KBM-7 (cell line): ENCODE results near the gene CACNA1C.

ENCODE experiments used
- DNase-seq: peaks from one replicate; pipeline ENCODE4 v3.0.0-alpha.2; 2015
- in situ Hi-C: fragments of 300-500 bp; cut with MboI; formaldehyde crosslinking; loops from 2 replicates; pipeline ENCODE4 v1.14.3; 2020; ENCODE audit warnings: low sequenced_read_pairs, low pct_unique_long_range_greater_than_20kb, mixed read lengths

Gene CACNA1C

DNA sequence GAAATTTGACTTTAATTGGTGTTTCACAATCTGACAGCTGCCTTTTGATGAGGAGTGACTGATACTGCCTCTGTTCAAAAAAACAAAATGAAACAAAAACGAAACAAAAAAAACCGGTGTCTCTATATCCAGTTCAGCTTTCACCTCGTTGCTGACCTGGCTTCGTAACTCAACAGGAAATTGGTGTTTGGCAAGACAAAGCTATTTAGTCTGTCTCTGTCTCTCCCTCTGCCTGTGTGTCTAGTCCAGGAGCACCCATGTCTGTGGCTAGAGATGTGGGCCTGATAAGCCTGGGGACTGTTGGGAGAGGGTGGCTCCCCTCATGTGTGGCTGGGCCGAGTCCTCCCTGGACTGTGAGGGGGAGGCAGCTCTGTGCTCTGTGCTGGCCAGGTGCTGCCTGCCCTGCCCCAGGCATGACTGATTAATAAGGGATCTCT, 11.3 kb downstream of the CACNA1C start:
- peak; percentile 56 for DNase-seq
- in situ Hi-C loops = loop anchor here (25.0 kb wide), 1 partner anchor 523 kb away; no protein-coding TSS in a partner anchor

DNA sequence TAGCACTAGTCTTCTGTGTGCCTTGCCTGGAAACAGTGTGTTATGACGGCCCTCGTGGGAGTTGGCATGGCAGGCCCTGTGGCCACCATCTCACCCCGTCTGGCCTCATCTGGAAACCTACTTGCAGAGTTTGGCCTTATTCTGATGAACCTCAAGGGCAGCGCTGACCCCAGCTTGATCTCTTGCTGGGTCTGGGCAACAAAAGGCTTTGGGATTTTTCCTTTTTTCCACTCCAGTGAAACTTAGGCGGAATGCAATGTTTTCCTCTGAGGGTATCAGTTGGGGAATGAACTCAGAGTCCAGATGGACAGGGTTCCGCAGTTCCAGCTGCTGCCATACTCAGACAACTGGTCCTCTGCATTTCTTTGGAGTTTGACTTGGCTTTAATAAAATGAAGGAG, 15.9 kb downstream of the CACNA1C start:
- DNase-seq = no peak
- in situ Hi-C loops = loop anchor here (25.0 kb wide), 1 partner anchor 519 kb away; no protein-coding TSS in a partner anchor

DNA sequence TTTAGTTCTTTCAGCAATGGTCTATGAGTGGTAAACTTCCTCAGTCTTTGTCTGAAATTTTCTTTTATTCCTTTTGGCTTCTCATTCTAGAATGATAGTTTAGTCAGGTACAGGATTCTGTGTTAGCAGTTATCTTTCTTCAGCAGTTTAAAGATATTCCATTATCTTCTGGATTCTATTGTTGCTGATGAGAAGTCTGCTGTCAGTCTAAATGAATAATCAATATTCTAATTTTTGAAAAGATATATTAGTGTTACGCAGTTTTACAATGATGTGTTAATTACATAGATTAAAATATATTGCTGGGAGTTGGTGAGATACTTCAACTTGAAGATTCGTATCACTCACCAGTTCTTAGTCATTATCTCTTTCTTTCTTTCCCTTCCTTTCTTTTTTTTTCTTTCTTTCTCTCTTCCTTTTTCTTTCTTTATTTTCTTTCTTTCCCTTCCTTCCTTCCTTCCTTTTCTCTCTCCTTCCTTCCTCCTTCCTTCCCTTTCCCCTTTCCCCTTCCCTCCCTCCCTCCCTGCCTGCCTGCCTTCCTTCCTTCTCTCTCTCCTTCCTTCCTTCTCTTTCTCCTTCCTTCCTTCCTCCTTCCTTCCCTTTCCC, 17.8 kb downstream of the CACNA1C start:
- in situ Hi-C loops = loop anchor here (25.0 kb wide), 1 partner anchor 517 kb away; no protein-coding TSS in a partner anchor

GRCh38 chr12:2074792-2075191, 22.0 kb downstream of the CACNA1C start:
- no peak for DNase-seq
- in situ Hi-C loops = loop anchor here (25.0 kb wide), 2 partner anchors 113 to 513 kb away; no protein-coding TSS in a partner anchor

More for the DNA sequence above, 17.8 kb downstream of the CACNA1C start:
- DNase-seq = no peak

- in situ Hi-C loops = loop anchor here (25.0 kb wide), 1 partner anchor 112 kb away; no protein-coding TSS in a partner anchor
- no peak for DNase-seq
Observed at GRCh38 chr12:2075508-2076195, 22.9 kb downstream of the CACNA1C start.

DNA sequence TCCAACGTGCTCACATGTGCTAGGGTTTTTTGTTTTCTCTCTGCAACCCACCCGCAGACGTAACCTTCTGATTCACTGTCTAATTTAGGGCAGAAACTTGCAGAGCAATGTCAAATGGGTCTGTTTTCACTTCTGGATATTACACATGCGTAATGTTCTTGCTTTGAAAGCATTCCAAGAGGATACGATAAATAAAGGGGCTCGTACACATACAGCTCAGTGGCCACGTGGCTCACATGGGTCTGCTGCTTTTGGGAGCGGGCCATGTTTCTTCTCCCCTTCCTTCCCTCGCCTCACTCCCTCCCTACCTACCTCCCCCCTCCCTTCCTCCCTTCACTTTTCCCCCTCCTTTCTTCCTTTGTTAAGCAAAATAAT, 23.4 kb downstream of the CACNA1C start:
- DNase-seq = no peak
- in situ Hi-C loops = loop anchor here (25.0 kb wide), 1 partner anchor 111 kb away; no protein-coding TSS in a partner anchor

DNA sequence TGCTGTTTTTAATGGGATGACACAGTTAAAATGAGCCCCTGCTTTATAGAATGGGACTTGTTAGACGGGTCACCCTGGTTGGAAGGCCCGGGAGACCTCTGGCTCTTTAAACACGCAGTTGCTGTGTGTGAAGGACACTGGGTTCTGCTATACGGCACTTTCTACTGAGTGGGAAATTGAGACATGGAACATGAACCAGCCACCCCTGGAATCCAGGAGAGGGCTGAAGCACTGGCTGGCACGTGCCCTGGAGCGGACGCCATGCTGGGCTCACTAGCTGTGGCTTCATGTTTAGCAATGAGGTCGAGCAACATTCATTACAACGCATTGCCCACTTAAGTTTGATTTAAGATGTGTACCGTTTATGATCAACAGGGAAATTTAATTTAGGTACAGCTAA, 23.9 kb downstream of the CACNA1C start:
- in situ Hi-C loops = loop anchor here (25.0 kb wide), 1 partner anchor 111 kb away; no protein-coding TSS in a partner anchor
- no peak for DNase-seq

- no peak for DNase-seq
- in situ Hi-C loops = loop anchor here (25.0 kb wide), 1 partner anchor 107 kb away; no protein-coding TSS in a partner anchor
Observed at GRCh38 chr12:2080604-2081003, 27.8 kb downstream of the CACNA1C start.

DNA sequence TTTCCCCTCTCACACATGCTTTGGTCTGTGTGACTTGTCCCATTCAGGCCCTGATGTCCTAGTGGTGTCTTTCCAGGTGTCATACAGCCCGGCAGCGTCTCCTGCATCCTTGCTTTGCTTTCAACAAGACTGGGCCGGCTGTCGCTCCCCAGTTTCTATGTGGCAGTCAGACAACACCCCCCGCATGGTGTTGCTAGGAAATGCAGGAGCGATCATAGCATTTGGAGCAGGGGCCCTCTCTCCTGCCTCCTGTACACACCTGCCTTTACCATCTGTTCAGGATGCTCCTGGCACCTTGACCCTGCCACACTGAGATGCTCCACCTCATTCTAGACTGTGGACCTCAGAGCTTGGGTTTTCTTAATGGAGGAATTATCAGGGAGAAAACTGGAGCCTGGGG, 29.5 kb downstream of the CACNA1C start:
- in situ Hi-C loops = loop anchor here (25.0 kb wide), 1 partner anchor 105 kb away; no protein-coding TSS in a partner anchor
- no peak for DNase-seq

GRCh38 chr12:2083008-2083407, 30.2 kb downstream of the CACNA1C start:
- in situ Hi-C loops = loop anchor here (25.0 kb wide), 1 partner anchor 104 kb away; no protein-coding TSS in a partner anchor
- DNase-seq = no peak

DNA sequence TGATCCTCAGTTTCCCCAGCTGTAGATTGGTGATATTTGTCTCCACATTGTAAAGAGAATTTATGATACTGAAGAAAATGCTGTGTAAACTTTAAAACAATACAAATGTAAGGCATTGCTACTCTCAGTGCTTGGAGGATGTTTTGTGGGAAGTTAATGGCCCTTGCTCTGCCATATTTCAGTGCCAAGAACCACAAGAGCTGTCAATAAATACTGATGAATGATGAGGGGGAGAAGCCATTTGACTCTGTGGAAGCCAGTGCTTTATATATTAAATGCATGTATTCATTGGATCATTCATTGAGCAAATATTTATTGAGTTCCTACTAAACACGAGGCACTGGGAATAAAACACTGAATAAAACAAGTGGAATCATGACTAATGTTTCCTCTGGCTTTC, 30.8 kb downstream of the CACNA1C start:
- in situ Hi-C loops = loop anchor here (25.0 kb wide), 1 partner anchor 104 kb away; no protein-coding TSS in a partner anchor
- no peak for DNase-seq

DNA sequence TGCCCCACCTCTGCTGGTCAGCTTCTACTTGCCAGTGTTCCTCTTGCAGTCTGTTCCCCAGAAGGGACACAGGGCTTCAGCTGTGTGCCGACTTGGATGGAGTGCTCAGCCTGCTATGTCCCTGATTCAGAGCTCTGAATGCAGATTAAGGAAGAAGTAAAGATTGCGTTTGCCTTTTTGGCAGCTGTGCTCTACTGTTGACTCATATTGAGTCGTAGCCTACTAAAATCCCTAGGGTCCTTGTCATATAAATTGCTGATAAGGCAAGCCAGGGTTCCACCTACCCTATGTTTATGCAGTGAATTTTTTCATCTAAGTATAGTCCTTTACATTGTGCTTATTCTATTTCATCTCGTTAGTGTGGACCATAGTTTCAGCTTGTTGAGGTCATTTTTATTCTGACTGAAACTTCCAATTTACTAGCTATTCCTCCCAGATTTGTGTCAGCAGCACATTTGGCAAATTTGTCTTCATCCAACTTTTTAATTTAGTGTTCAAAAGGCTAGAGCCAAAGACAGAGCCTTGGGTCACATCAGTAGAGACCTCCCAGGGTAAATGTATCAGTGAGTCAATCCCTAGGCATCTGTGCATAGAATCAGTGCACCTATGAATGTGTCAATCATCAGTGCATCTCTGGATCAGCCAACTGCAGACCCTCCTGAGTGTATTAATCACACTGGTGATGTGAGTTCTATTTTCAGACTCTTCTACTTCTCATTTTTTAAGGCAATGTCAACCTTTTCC, 31.9 kb downstream of the CACNA1C start:
- no peak for DNase-seq
- in situ Hi-C loops = loop anchor here (25.0 kb wide), 1 partner anchor 103 kb away; no protein-coding TSS in a partner anchor

DNA sequence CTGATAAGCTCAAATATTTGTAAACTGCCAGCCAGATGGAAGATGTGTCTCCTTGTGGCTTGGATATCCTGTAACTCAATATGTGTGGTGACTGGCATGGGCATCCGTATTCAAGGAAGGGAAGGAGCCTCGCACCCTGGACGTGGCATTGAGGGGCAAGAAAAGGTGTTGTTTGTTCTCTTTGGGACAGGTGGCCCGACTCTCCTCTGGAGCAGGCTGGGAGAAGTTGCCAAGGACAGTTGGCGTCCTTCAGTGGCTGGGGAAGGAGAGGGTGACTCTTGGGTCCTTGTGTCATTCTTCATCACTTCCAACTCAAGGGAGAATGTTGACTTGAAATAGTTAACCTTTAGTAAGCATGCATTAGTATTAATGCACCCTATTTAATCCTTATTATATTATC, 39.6 kb downstream of the CACNA1C start:
- no peak for DNase-seq
- in situ Hi-C loops = loop anchor here (25.0 kb wide), 1 partner anchor 95 kb away; no protein-coding TSS in a partner anchor

GRCh38 chr12:2092890-2093289, 40.1 kb downstream of the CACNA1C start:
- in situ Hi-C loops = loop anchor here (25.0 kb wide), 1 partner anchor 94 kb away; no protein-coding TSS in a partner anchor
- no peak for DNase-seq

GRCh38 chr12:2094597-2094996, 41.8 kb downstream of the CACNA1C start:
- peak; percentile 15 for DNase-seq
- in situ Hi-C loops = loop anchor here (25.0 kb wide), 1 partner anchor 93 kb away; no protein-coding TSS in a partner anchor

DNA sequence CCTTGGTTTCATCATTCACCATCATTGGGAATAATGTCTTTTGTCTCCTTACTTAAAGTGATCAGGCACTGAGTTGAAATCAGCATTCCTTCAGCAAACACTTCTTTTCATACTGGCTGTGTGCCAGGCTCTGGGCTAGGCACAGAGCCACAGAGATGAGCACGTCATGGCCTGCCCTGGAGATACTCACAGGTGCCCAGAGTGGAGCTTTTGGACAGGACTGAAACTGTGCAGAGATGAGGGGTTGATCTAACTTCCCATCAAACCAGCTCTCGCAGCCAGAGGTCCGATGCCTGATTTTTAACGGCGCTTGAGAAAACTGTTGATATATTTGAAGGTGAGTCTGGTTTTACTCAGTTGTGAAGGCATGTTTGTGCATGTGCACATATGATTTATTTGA, 43.1 kb downstream of the CACNA1C start:
- in situ Hi-C loops = loop anchor here (25.0 kb wide), 1 partner anchor 91 kb away; no protein-coding TSS in a partner anchor
- DNase-seq = no peak

GRCh38 chr12:2097617-2098016, 44.8 kb downstream of the CACNA1C start:
- no peak for DNase-seq
- in situ Hi-C loops = loop anchor here (25.0 kb wide), 1 partner anchor 90 kb away; no protein-coding TSS in a partner anchor

DNA sequence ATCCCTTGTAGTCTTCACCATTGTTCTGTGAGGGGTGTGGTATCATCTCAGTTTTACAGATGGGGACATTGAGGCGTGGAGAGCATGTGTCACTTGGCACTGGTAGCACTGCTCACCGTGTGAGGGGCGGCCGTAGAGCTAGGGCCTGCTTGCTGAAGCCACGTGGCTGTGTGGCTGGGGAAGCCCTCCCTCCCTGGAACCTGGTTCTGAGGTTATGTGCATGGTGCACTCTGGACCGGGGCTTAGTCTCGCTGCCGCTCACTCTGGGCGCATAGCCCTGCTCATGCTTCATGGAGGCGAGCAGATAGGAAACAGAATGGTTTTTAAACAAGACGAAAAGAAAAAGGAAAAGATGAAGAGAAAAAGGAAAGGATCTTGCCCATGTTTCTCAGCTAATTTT, 46.1 kb downstream of the CACNA1C start:
- in situ Hi-C loops = loop anchor here (25.0 kb wide), 1 partner anchor 88 kb away; no protein-coding TSS in a partner anchor
- no peak for DNase-seq

DNA sequence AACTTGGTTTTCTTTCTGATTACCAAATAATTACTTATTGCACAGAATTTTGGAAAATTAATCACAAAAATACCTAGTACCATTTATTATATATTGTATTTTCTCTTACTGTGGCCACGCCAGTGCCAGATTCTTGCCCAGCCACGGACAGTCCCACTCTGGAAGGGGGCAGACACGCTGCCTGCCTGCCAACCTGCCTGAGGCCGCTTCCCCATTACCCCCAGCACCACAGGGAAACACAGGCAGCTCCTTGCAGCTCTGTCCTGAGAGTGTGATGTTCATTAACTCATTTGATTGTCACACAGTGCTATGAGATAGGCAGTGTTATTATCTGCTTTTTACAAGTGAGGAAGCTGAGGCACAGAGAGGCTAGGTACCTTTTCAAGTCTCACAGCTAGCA, 46.8 kb downstream of the CACNA1C start:
- DNase-seq = no peak
- in situ Hi-C loops = loop anchor here (25.0 kb wide), 1 partner anchor 88 kb away; no protein-coding TSS in a partner anchor
